Hepatocyte (in vitro differentiated cells): Measurements from ENCODE around the gene SERPINB12. TPM values are rescaled to one million over a fixed set of nuclear protein-coding genes. Genes with fewer than 3 reads are reported as not detected.

Source experiments
- DNase-seq: peaks from one replicate; pipeline ENCODE4 v3.0.0-alpha.2; 2016; ENCODE audit warnings: low spot score
- H2AFZ ChIP-seq: fragments of 200-600 bp; sonication (generic); 2 replicates; pipeline ENCODE4 v1.6.0; 2016; ENCODE audit warnings: antibody characterized with exemption, mild to moderate bottlenecking
- H3K27ac ChIP-seq: fragments of 200-600 bp; sonication (generic); 2 replicates; pipeline ENCODE4 v1.5.1; 2016; ENCODE audit warnings: mild to moderate bottlenecking
- H3K27me3 ChIP-seq: fragments of 200-600 bp; sonication (generic); 2 replicates; pipeline ENCODE4 v1.6.1; 2016
- H3K36me3 ChIP-seq: fragments of 200-600 bp; sonication (generic); replicated peaks from 2 replicates; pipeline ENCODE4 v1.5.1; 2016; ENCODE audit warnings: low read depth; ENCODE audit not compliant: insufficient read depth
- H3K4me1 ChIP-seq: fragments of 200-600 bp; sonication (generic); 2 replicates; pipeline ENCODE4 v1.5.1; 2016; ENCODE audit warnings: mild to moderate bottlenecking, moderate library complexity; ENCODE audit not compliant: insufficient read depth
- H3K4me2 ChIP-seq: fragments of 200-600 bp; sonication (generic); 2 replicates; pipeline ENCODE4 v1.6.0; 2016
- H3K4me3 ChIP-seq: fragments of 200-600 bp; sonication (generic); 2 replicates; pipeline ENCODE4 v1.5.1; 2016; ENCODE audit warnings: mild to moderate bottlenecking
- H3K79me2 ChIP-seq: fragments of 200-600 bp; sonication (generic); 2 replicates; pipeline ENCODE4 v1.6.0; 2017; ENCODE audit warnings: mild to moderate bottlenecking
- H3K9me2 ChIP-seq: fragments of 200-600 bp; sonication (generic); replicated peaks from 2 replicates; pipeline ENCODE4 v1.6.0; 2017; ENCODE audit warnings: mild to moderate bottlenecking; ENCODE audit not compliant: insufficient read depth
- H3K9me3 ChIP-seq: fragments of 200-600 bp; sonication (generic); 2 replicates; pipeline ENCODE4 v1.5.1; 2016; ENCODE audit warnings: low read depth, mild to moderate bottlenecking
- H4K20me1 ChIP-seq: fragments of 200-600 bp; sonication (generic); 2 replicates; pipeline ENCODE4 v1.6.0; 2016; ENCODE audit warnings: mild to moderate bottlenecking; ENCODE audit not compliant: insufficient read depth, poor library complexity, severe bottlenecking
- CTCF ChIP-seq: fragments of 200-600 bp; sonication (generic); IDR thresholded peaks from 2 replicates; pipeline ENCODE4 v1.5.1; 2016; ENCODE audit warnings: antibody characterized with exemption, mild to moderate bottlenecking; ENCODE audit not compliant: poor library complexity
- EZH2 ChIP-seq: fragments of 200-600 bp; sonication (generic); IDR thresholded peaks from 2 replicates; pipeline ENCODE4 v1.6.1; 2016; ENCODE audit warnings: antibody characterized with exemption, mild to moderate bottlenecking, borderline replicate concordance
- EZH2phosphoT487 ChIP-seq: fragments of 200-600 bp; sonication (generic); IDR thresholded peaks from one replicate; pipeline ENCODE4 v1.6.1; 2018; ENCODE audit warnings: antibody characterized with exemption, mild to moderate bottlenecking, low read depth, moderate library complexity; ENCODE audit not compliant: unreplicated experiment, severe bottlenecking
- WGBS: methylation state at CpG from one replicate; pipeline ENCODE4 v1.1.6; 2016; ENCODE audit warnings: low lambda C conversion rate; ENCODE audit errors: missing lambda C conversion rate; 5-methylcytosine and 5-hydroxymethylcytosine counted together
- polyA plus RNA-seq: library from polyadenylated mRNA; unstranded; fragments of >200 nt; fragmentation: Nextera tagmentation; extraction: Ambion mirVana; gene quantifications from 2 replicates; pipeline ENCODE4 v1.2.1, GENCODE V29; 2016
- total RNA-seq: library from RNA; depleted of rRNA; stranded (reverse); fragments of >200 nt; gene quantifications from 2 replicates; pipeline ENCODE4 v1.2.3, GENCODE V29; 2014

Gene SERPINB12
- total and polyA plus RNA-seq, 2 experiments from 2014 or later = not detected

GRCh38 chr18:63559567-63560491 lies 17.7 kb downstream of the SERPINB12 start:
- Histone ChIP-seq H3K9me2 (no peaks in the 10 kb centered on the region), H3K9me3 (no peaks in the 10 kb centered on the region), H4K20me1 (no peaks in the 10 kb centered on the region), H3K4me3 (no peak overlapping the region), H3K27me3 (no peaks in the 10 kb centered on the region), H3K27ac (no peak overlapping the region), H3K79me2 (no peaks in the 10 kb centered on the region), H2AFZ (no peak overlapping the region), H3K4me1 (no peaks in the 10 kb centered on the region), H3K36me3 (no peaks in the 10 kb centered on the region), H3K4me2 (no peak overlapping the region)
- no peak for DNase-seq
- WGBS = 87% methylated on average over 9 of the region's 9 CpGs
- TF ChIP-seq EZH2 (no peak), CTCF (no peak), EZH2phosphoT487 (no peak)

- Histone ChIP-seq H3K4me2 (no peak overlapping the region), H3K36me3 (no peaks in the 10 kb centered on the region), H3K79me2 (no peaks in the 10 kb centered on the region), H4K20me1 (no peaks in the 10 kb centered on the region), H3K27me3 (no peaks in the 10 kb centered on the region), H3K9me2 (no peaks in the 10 kb centered on the region), H3K4me1 (no peaks in the 10 kb centered on the region), H3K27ac (no peak overlapping the region), H3K9me3 (no peaks in the 10 kb centered on the region), H3K4me3 (no peak overlapping the region), H2AFZ (no peak overlapping the region)
- DNase-seq = no peak
- no peak for TF ChIP-seq EZH2
- no peak for TF ChIP-seq EZH2phosphoT487
- TF ChIP-seq CTCF = no peak
- 96% methylated on average over 4 of the region's 4 CpGs for WGBS
Observed at GRCh38 chr18:63562284-63562683, 20.1 kb downstream of the SERPINB12 start.

DNA sequence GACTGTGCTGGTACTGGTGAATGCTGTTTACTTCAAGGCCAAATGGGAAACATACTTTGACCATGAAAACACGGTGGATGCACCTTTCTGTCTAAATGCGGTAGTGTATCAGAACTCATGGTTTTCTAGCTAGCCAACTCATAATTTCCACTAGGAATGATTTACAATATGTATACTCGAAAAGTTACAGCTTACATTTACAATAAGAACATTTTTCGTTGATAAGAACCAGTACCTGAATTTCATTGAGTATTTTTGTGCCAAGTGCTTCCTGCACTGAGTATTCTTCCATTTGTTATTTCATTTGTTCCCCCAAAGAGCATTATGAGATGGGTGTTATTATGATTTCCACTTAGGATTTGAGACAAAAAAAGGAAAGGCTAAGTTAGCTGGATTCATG lies 21.9 kb downstream of the SERPINB12 start:
- no peaks in the 10 kb centered on the region for H3K9me2 ChIP-seq
- no peak overlapping the region for H3K27ac ChIP-seq
- no peak for DNase-seq
- no peaks in the 10 kb centered on the region for H3K9me3 ChIP-seq
- TF ChIP-seq EZH2phosphoT487 (no peak), EZH2 (no peak), CTCF (no peak)
- 89% methylated on average over 4 of the region's 4 CpGs for whole genome bisulfite sequencing
- no peak overlapping the region for H3K4me2 ChIP-seq
- no peak overlapping the region for H2AFZ ChIP-seq
- H3K79me2 ChIP-seq = no peaks in the 10 kb centered on the region
- H3K4me3 ChIP-seq = no peak overlapping the region
- H3K4me1 ChIP-seq = no peaks in the 10 kb centered on the region
- no peaks in the 10 kb centered on the region for H3K36me3 ChIP-seq
- no peaks in the 10 kb centered on the region for H4K20me1 ChIP-seq
- H3K27me3 ChIP-seq = no peaks in the 10 kb centered on the region
